ENCODE results near the gene MADD.
"Not testable (repeated sequence)": the region's sequence is repeated elsewhere in the genome, so short reads cannot be mapped to it uniquely, and the experiment has no call there.

Gene MADD

GRCh38 chr11:47278058-47278457 lies 8.1 kb downstream of the MADD start:
- DNase-seq: no peak

GRCh38 chr11:47278769-47279168 lies 8.8 kb downstream of the MADD start:
- no peak for DNase-seq

GRCh38 chr11:47280099-47280498 lies 10.2 kb downstream of the MADD start:
- DNase-seq: no peak

GRCh38 chr11:47280860-47281259 lies 10.9 kb downstream of the MADD start:
- no peak for DNase-seq

GRCh38 chr11:47282462-47282861 lies 12.5 kb downstream of the MADD start:
- DNase-seq: no peak

- no peak for DNase-seq
These were observed 14.2 kb downstream of the MADD start for GRCh38 chr11:47284151-47284550.

GRCh38 chr11:47285969-47286770 lies 16.2 kb downstream of the MADD start:
- DNase-seq: no peak

- DNase-seq: no peak
These were observed 18.1 kb downstream of the MADD start for GRCh38 chr11:47288066-47288465.

- DNase-seq: no peak
These were observed 19.9 kb downstream of the MADD start for GRCh38 chr11:47289856-47290255.

- no peak for DNase-seq
These were observed 25.5 kb downstream of the MADD start for GRCh38 chr11:47295385-47295784.

GRCh38 chr11:47296045-47296444 lies 26.1 kb downstream of the MADD start:
- peak; percentile 11 for DNase-seq

GRCh38 chr11:47299078-47299477 lies 29.1 kb downstream of the MADD start:
- no peak for DNase-seq

- no peak for DNase-seq
These were observed 32.9 kb downstream of the MADD start for GRCh38 chr11:47302853-47303252.

- no peak for DNase-seq
These were observed 36.0 kb downstream of the MADD start for GRCh38 chr11:47305734-47306483.

- DNase-seq: no peak
These were observed 36.5 kb downstream of the MADD start for GRCh38 chr11:47306484-47306844.

- no peak for DNase-seq
These were observed 38.3 kb downstream of the MADD start for GRCh38 chr11:47308050-47308823.

- DNase-seq: no peak
These were observed 45.1 kb downstream of the MADD start for GRCh38 chr11:47314992-47315391.

GRCh38 chr11:47316501-47316900 lies 46.6 kb downstream of the MADD start:
- DNase-seq: not testable (repeated sequence)

- no peak for DNase-seq
These were observed 47.3 kb downstream of the MADD start for GRCh38 chr11:47317064-47317828.

- DNase-seq: no peak
These were observed 48.2 kb downstream of the MADD start for GRCh38 chr11:47318166-47318565.

- DNase-seq: no peak
These were observed 54.6 kb downstream of the MADD start for GRCh38 chr11:47324520-47324919.

GRCh38 chr11:47325271-47326041 lies 55.5 kb downstream of the MADD start:
- no peak for DNase-seq

Measured in NCI-H774 (cell line).